K562 (cell line): Measurements from ENCODE around the gene SCAMP2. TPM values are rescaled to one million over a fixed set of nuclear protein-coding genes. Genes with fewer than 3 reads are reported as not detected.

Experiments
- ATAC-seq: fragments of 200-7000 bp; cut with Tn5 transposase; 3 replicates; pipeline ENCODE4 v1.9.1; 2020; ENCODE audit warnings: moderate library complexity
- BruUV-seq: library from RNA; stranded (reverse); fragments of 400-500 nt; replicated peaks from 2 replicates; lab custom pipeline; 2021; lab: Mats Ljungman, UMichigan
- CTCF ChIA-PET: fragments of 300-600 bp; formaldehyde crosslinking; extraction: SDS; loops from one replicate; lab custom pipeline; 2021; ENCODE audit warnings: low intra/inter-chr PET ratio; lab: Yijun Ruan, JAX
- POLR2A ChIA-PET: fragments of 300-600, 350-650 bp; sonication (Branson Sonifier 250); formaldehyde crosslinking; extraction: SDS; loops from one replicate; lab custom pipeline; 2021; ENCODE audit warnings: antibody characterized with exemption, inconsistent platforms; lab: Yijun Ruan, JAX
- DNase-seq, 4 experiments: peaks; one replicate each; pipeline versions ENCODE4 v3.0.0 to v3.0.0-alpha.2; 2011 to 2018; ENCODE audit warnings: low spot score in 3 of 4, mixed read lengths in 3 of 4; ENCODE audit errors: extremely low read depth in 1 of 4
- FAIRE-seq: peaks from 2 replicates; lab custom pipeline; 2011; peaks lifted over from hg19 to GRCh38; lab: Jason Lieb, UNC
- H2AFZ ChIP-seq: 2 replicates; pipeline ENCODE4 v1.6.0; 2011; ENCODE audit warnings: low read depth, low read length, control low read depth, inconsistent platforms
- H3K27ac ChIP-seq: fragments of 200-600 bp; 3 replicates; pipeline ENCODE4 v1.8.0; 2011; ENCODE audit warnings: low read depth, mild to moderate bottlenecking, control low read depth, inconsistent platforms, low read length, moderate library complexity, mixed read lengths; ENCODE audit errors: extremely low read depth
- H3K27me3 ChIP-seq, 2 experiments: fragments of 300-600 bp in 1 of 2; 2 replicates in 1 of 2; 3 replicates in 1 of 2; pipeline versions ENCODE4 v1.6.0 to v1.8.0; 2011; ENCODE audit warnings: inconsistent platforms in 2 of 2, low read length in 2 of 2, mild to moderate bottlenecking in 1 of 2, mixed read lengths in 1 of 2, moderate library complexity in 1 of 2; ENCODE audit not compliant: control insufficient read depth in 2 of 2, insufficient read depth in 2 of 2
- H3K36me3 ChIP-seq: fragments of 300-600 bp; 3 replicates; pipeline ENCODE4 v1.8.0; 2011; ENCODE audit warnings: mild to moderate bottlenecking, low read length, inconsistent platforms; ENCODE audit not compliant: control insufficient read depth, insufficient read depth
- H3K4me1 ChIP-seq, 2 experiments: fragments of 200-600 bp in 1 of 2; replicated peaks in 1 of 2; 2 replicates in 1 of 2; 3 replicates in 1 of 2; pipeline versions ENCODE4 v1.5.1 to v1.8.0; 2011; ENCODE audit warnings: inconsistent platforms in 2 of 2, low read length in 2 of 2, mild to moderate bottlenecking in 1 of 2, mixed read lengths in 1 of 2, moderate library complexity in 1 of 2; ENCODE audit not compliant: control insufficient read depth in 2 of 2, insufficient read depth in 2 of 2
- H3K4me2 ChIP-seq: 2 replicates; pipeline ENCODE4 v1.6.1; 2011; ENCODE audit warnings: low read length, control low read depth, inconsistent platforms, mixed read lengths; ENCODE audit not compliant: insufficient read depth
- H3K4me3 ChIP-seq: fragments of 200-600 bp; sonication (generic), shearing (Covaris generic); 2 replicates; pipeline ENCODE4 v1.5.1; 2016; ENCODE audit warnings: control low read depth, inconsistent platforms
- H3K79me2 ChIP-seq: fragments of 200-600 bp; 3 replicates; pipeline ENCODE4 v1.8.0; 2011; ENCODE audit warnings: low read length, inconsistent platforms; ENCODE audit not compliant: control insufficient read depth, insufficient read depth
- H3K9ac ChIP-seq, 2 experiments: 2 replicates each; pipeline versions ENCODE4 v1.6.0 to v1.6.1; 2011; ENCODE audit warnings: low read depth in 2 of 2, low read length in 2 of 2, control low read depth in 1 of 2, inconsistent platforms in 1 of 2, mild to moderate bottlenecking in 1 of 2, mixed read lengths in 1 of 2; ENCODE audit not compliant: insufficient read depth in 1 of 2
- H3K9me1 ChIP-seq: one replicate; pipeline ENCODE4 v1.6.0; 2011; ENCODE audit warnings: inconsistent platforms, mild to moderate bottlenecking, low read length, moderate library complexity; ENCODE audit not compliant: control insufficient read depth, insufficient read depth
- H3K9me3 ChIP-seq: replicated peaks from 2 replicates; pipeline ENCODE4 v1.5.1; 2011; ENCODE audit warnings: low read depth, low read length, inconsistent platforms; ENCODE audit not compliant: control insufficient read depth, insufficient read depth
- H4K20me1 ChIP-seq: replicated peaks from 2 replicates; pipeline ENCODE4 v1.6.1; 2011; ENCODE audit warnings: low read length, inconsistent platforms, mixed read lengths; ENCODE audit not compliant: control insufficient read depth, insufficient read depth
- CBX5 ChIP-seq: IDR thresholded peaks from 2 replicates; pipeline ENCODE4 v1.6.1; 2014; ENCODE audit warnings: low read depth, borderline replicate concordance
- JUNB ChIP-seq: fragments of 450-650 bp; formaldehyde crosslinking; conservative IDR thresholded peaks from 2 replicates; pipeline ENCODE4 v1.4.0; 2020; ENCODE audit warnings: mild to moderate bottlenecking
- KLF1 ChIP-seq: fragments of 450-650 bp; IDR thresholded peaks from 2 replicates; pipeline ENCODE4 v1.6.1; 2016; ENCODE audit warnings: missing genetic modification characterization, missing compliant biosample characterization
- PRPF4 ChIP-seq: fragments of 200-400 bp; formaldehyde crosslinking; IDR thresholded peaks from one replicate; pipeline ENCODE4 v1.6.1; 2017; ENCODE audit warnings: low read length, low read depth, mild to moderate bottlenecking; ENCODE audit not compliant: insufficient read depth, poor library complexity, severe bottlenecking
- SIRT6 ChIP-seq: IDR thresholded peaks from one replicate; pipeline ENCODE4 v1.6.1; 2012; ENCODE audit warnings: low read depth, mild to moderate bottlenecking, control low read depth, inconsistent platforms, low read length, moderate library complexity
- SRSF7 ChIP-seq: fragments of 200-400 bp; formaldehyde crosslinking; optimal IDR thresholded peaks from 2 replicates; pipeline ENCODE3; 2017; ENCODE audit warnings: mild to moderate bottlenecking, low read depth, low read length
- TEAD2 ChIP-seq: fragments of 450-650 bp; IDR thresholded peaks from 2 replicates; pipeline ENCODE4 v1.6.1; 2016; ENCODE audit warnings: missing genetic modification characterization, control low read depth, missing compliant biosample characterization
- ZNF280B ChIP-seq: fragments of 250-450 bp; sonication (Bioruptor Pico); IDR thresholded peaks from 2 replicates; pipeline ENCODE4 v1.5.1; 2021; ENCODE audit warnings: mild to moderate bottlenecking
- ZNF347 ChIP-seq: fragments of 450-650 bp; formaldehyde crosslinking; IDR thresholded peaks from 2 replicates; pipeline ENCODE4 v1.4.0; 2020; ENCODE audit warnings: low read depth, mild to moderate bottlenecking, moderate library complexity
- ZNF551 ChIP-seq: fragments of 250-450 bp; sonication (Bioruptor Pico); IDR thresholded peaks from 2 replicates; pipeline ENCODE4 v1.5.0; 2021; ENCODE audit warnings: mild to moderate bottlenecking, moderate library complexity
- ZNF785 ChIP-seq: fragments of 250-450 bp; sonication (Bioruptor Pico); IDR thresholded peaks from 2 replicates; pipeline ENCODE4 v1.4.0; 2020; ENCODE audit warnings: mild to moderate bottlenecking
- whole genome bisulfite sequencing: fragments of 100-300 bp; shearing (Covaris generic); methylation state at CpG from one replicate; pipeline ENCODE4 v1.1.6; 2016; ENCODE audit warnings: low coverage, mixed read lengths; ENCODE audit not compliant: insufficient coverage; ENCODE audit errors: missing lambda C conversion rate; 5-methylcytosine and 5-hydroxymethylcytosine counted together
- in situ Hi-C: fragments of 300-500 bp; cut with MboI; formaldehyde crosslinking; loops from 4 replicates; pipeline ENCODE4 v1.15.0; 2018; ENCODE audit warnings: inconsistent platforms, mixed read lengths
- intact Hi-C: fragments of 100-400 bp; cut with micrococcal nuclease; formaldehyde crosslinking; loops from 2 replicates; pipeline ENCODE4 v1.14.2; 2022
- polyA plus RNA-seq, 8 experiments: library from polyadenylated mRNA; depleted of rRNA in 4 of 8; stranded (reverse) in 5 of 8; unstranded in 3 of 8; fragments of >200 nt; fragmentation: Nextera tagmentation in 2 of 8; fragmentation: Illumina TruSeq in 1 of 8; extraction: Ambion mirVana in 2 of 8; extraction: Trizol in 1 of 8; gene quantifications; 2 replicates each; pipeline versions ENCODE4 v1.2.1 to v1.2.3, GENCODE V29; 2011 to 2014; ENCODE audit warnings: inconsistent platforms in 1 of 8, missing spikeins in 1 of 8
- total RNA-seq, 7 experiments: library from RNA; depleted of rRNA in 6 of 7; stranded (reverse); fragments of >200 nt in 6 of 7; fragmentation: Illumina TruSeq in 2 of 7; extraction: Trizol in 2 of 7; gene quantifications; 2 replicates each; pipeline versions ENCODE4 v1.2.1 to v1.2.3, GENCODE V29; 2011 to 2021; ENCODE audit warnings: low replicate concordance in 1 of 7
- TF ChIP-seq, protein P1 (sequence below): fragments of 450-650 bp; IDR thresholded peaks from 2 replicates; pipeline ENCODE4 v1.6.1; 2017; ENCODE audit warnings: mild to moderate bottlenecking, moderate library complexity
- TF ChIP-seq, protein P2 (sequence below): fragments of 250-450 bp; sonication (Bioruptor Pico); IDR thresholded peaks from 2 replicates; pipeline ENCODE4 v1.9.0; 2021; ENCODE audit warnings: mild to moderate bottlenecking
- TF ChIP-seq, protein P3 (sequence below): fragments of 450-650 bp; IDR thresholded peaks from 2 replicates; pipeline ENCODE4 v1.6.1; 2016; ENCODE audit warnings: mild to moderate bottlenecking
- TF ChIP-seq, protein P4 (sequence below): fragments of 200-400 bp; formaldehyde crosslinking; IDR thresholded peaks from 2 replicates; pipeline ENCODE4 v1.6.1; 2017; ENCODE audit warnings: mild to moderate bottlenecking, low read depth, low read length, moderate library complexity

The SCAMP2 gene
- total and polyA plus RNA-seq, 9 of the 15 experiments (the other 6 are each of a cell fraction or from before 2014, with no cell fraction given): 5.9 to 61.1 (median 20.1) TPM

DNA sequence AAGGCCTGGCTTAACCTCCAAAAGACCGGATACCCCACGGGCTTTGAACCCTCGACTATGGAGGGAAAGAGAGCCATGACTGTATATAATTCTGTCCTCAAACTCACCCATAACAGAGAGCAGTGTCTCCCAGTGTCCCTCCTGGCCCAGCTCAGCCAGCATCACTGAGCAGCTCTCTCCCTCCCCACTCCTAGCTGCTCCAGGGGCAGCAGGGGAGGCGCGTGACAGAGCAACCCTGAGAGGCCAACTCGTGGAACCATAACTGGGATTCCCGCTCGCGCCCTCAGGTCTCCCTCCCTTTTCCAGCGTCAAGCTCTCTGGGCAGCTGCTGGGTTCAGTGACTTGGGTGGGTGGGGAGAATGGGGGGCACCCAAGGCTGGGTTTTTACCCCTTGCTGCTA is 47.3 kb downstream of the SCAMP2 start (continued):
- TF ChIP-seq ZNF785 (CRISPR knock-in tag) (no peak), KLF1 (tag) (no peak), SIRT6 (no peak), JUNB (no peak), PRPF4 (no peak), SRSF7 (no peak)

DNA sequence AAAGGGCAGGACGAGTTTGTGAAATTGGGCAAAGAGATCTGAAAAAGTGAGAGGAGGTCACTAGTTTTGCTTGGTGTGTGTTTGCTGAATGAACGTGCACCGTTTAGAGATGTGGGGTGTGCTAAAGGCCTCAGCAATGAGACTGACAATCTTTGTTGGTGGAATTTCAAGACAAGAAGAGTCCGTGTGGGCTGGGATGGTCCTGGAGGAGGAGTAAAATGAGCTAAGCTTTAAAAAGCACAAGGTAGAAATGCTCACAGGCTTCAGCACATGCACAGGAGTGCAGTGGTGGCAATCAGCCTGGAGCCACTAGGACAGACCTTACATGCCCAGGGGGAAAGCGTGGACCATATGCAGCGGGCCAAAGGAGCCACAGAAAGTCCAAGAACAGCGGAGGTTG is 48.2 kb downstream of the SCAMP2 start:
- Histone ChIP-seq H4K20me1 (peaks cover 13% of the 10 kb centered on the region; the same call in 1 of the 2 replicates), H3K27me3 (peaks cover 21 to 49% of the 10 kb centered on the region in 2 experiments), H3K4me1 (peaks cover 0 to 14% of the 10 kb centered on the region in 2 experiments; a peak in 2 of 5 replicates), H3K9me1 (no peaks in the 10 kb centered on the region), H3K27ac (no peak overlapping the region), H3K9me3 (no peaks in the 10 kb centered on the region), H3K9ac (no peak overlapping the region), H3K4me3 (no peak overlapping the region), H2AFZ (no peak overlapping the region), H3K79me2 (no peaks in the 10 kb centered on the region), H3K36me3 (no peaks in the 10 kb centered on the region), H3K4me2 (no peak overlapping the region)
- no peak for ATAC-seq
- ChIA-PET POLR2A (interaction anchor here (0.6 to 1.6 kb wide), 2 partner anchors 14 to 103 kb away, joined by 6 to 7 read pairs; no protein-coding TSS in a partner anchor), CTCF (no interaction called here)
- DNase-seq: no peak
- BruUV-seq: no TSS peak
- 2% methylated on average over 7 of the region's 7 CpGs for WGBS
- no peak for FAIRE-seq
- intact Hi-C loops: no loop called here
- in situ Hi-C loops: no loop called here
- TF ChIP-seq, protein P1, sequence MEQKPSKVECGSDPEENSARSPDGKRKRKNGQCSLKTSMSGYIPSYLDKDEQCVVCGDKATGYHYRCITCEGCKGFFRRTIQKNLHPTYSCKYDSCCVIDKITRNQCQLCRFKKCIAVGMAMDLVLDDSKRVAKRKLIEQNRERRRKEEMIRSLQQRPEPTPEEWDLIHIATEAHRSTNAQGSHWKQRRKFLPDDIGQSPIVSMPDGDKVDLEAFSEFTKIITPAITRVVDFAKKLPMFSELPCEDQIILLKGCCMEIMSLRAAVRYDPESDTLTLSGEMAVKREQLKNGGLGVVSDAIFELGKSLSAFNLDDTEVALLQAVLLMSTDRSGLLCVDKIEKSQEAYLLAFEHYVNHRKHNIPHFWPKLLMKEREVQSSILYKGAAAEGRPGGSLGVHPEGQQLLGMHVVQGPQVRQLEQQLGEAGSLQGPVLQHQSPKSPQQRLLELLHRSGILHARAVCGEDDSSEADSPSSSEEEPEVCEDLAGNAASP: no peak
- TF ChIP-seq CBX5 (no peak), ZNF280B (CRISPR knock-in tag) (no peak), ZNF347 (no peak), TEAD2 (tag) (no peak), ZNF551 (no peak)
- TF ChIP-seq, protein P2, sequence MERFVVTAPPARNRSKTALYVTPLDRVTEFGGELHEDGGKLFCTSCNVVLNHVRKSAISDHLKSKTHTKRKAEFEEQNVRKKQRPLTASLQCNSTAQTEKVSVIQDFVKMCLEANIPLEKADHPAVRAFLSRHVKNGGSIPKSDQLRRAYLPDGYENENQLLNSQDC (CRISPR knock-in tag): no peak
- TF ChIP-seq, protein P3, sequence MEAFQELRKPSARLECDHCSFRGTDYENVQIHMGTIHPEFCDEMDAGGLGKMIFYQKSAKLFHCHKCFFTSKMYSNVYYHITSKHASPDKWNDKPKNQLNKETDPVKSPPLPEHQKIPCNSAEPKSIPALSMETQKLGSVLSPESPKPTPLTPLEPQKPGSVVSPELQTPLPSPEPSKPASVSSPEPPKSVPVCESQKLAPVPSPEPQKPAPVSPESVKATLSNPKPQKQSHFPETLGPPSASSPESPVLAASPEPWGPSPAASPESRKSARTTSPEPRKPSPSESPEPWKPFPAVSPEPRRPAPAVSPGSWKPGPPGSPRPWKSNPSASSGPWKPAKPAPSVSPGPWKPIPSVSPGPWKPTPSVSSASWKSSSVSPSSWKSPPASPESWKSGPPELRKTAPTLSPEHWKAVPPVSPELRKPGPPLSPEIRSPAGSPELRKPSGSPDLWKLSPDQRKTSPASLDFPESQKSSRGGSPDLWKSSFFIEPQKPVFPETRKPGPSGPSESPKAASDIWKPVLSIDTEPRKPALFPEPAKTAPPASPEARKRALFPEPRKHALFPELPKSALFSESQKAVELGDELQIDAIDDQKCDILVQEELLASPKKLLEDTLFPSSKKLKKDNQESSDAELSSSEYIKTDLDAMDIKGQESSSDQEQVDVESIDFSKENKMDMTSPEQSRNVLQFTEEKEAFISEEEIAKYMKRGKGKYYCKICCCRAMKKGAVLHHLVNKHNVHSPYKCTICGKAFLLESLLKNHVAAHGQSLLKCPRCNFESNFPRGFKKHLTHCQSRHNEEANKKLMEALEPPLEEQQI: no peak
- TF ChIP-seq, protein P4, sequence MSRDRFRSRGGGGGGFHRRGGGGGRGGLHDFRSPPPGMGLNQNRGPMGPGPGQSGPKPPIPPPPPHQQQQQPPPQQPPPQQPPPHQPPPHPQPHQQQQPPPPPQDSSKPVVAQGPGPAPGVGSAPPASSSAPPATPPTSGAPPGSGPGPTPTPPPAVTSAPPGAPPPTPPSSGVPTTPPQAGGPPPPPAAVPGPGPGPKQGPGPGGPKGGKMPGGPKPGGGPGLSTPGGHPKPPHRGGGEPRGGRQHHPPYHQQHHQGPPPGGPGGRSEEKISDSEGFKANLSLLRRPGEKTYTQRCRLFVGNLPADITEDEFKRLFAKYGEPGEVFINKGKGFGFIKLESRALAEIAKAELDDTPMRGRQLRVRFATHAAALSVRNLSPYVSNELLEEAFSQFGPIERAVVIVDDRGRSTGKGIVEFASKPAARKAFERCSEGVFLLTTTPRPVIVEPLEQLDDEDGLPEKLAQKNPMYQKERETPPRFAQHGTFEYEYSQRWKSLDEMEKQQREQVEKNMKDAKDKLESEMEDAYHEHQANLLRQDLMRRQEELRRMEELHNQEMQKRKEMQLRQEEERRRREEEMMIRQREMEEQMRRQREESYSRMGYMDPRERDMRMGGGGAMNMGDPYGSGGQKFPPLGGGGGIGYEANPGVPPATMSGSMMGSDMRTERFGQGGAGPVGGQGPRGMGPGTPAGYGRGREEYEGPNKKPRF: no peak
